H9 (cell line): ENCODE measurements around the gene ARMH3. TPM values are rescaled to one million over a fixed set of nuclear protein-coding genes. Genes with fewer than 3 reads are reported as not detected.

Experiments
- DNase-seq: peaks from one replicate; pipeline ENCODE4 v3.0.0-alpha.2; 2017
- H2AFZ ChIP-seq: one replicate; pipeline ENCODE4 v1.6.1; 2013; ENCODE audit warnings: mild to moderate bottlenecking, low read length, control low read depth, moderate library complexity
- H2AK5ac ChIP-seq: 2 replicates; pipeline ENCODE4 v1.6.1; 2013; ENCODE audit warnings: low read length, control low read depth, mixed read lengths; ENCODE audit not compliant: insufficient read length
- H2BK120ac ChIP-seq: one replicate; pipeline ENCODE4 v1.6.1; 2013; ENCODE audit warnings: low read depth, mild to moderate bottlenecking, low read length, control low read depth, inconsistent platforms; ENCODE audit not compliant: poor library complexity, severe bottlenecking
- H2BK12ac ChIP-seq: 2 replicates; pipeline ENCODE4 v1.6.1; 2013; ENCODE audit warnings: low read length, control low read depth, mixed read lengths, low read depth; ENCODE audit not compliant: insufficient read length
- H2BK15ac ChIP-seq: 2 replicates; pipeline ENCODE4 v1.6.1; 2013; ENCODE audit warnings: low read depth, low read length, control low read depth
- H2BK20ac ChIP-seq: one replicate; pipeline ENCODE4 v1.6.1; 2013; ENCODE audit warnings: low read depth, mild to moderate bottlenecking, low read length, control low read depth, inconsistent platforms; ENCODE audit not compliant: poor library complexity, severe bottlenecking
- H2BK5ac ChIP-seq: 2 replicates; pipeline ENCODE4 v1.6.1; 2013; ENCODE audit warnings: low read length, control low read depth, mixed read lengths; ENCODE audit not compliant: insufficient read length
- H3K14ac ChIP-seq: 2 replicates; pipeline ENCODE4 v1.6.1; 2013; ENCODE audit warnings: low read length, control low read depth; ENCODE audit not compliant: insufficient read depth
- H3K18ac ChIP-seq: 2 replicates; pipeline ENCODE4 v1.6.1; 2013; ENCODE audit warnings: low read depth, mild to moderate bottlenecking, mixed read lengths, low read length, control low read depth; ENCODE audit not compliant: insufficient read length
- H3K23ac ChIP-seq: 2 replicates; pipeline ENCODE4 v1.6.1; 2013; ENCODE audit warnings: low read length, control low read depth, mixed read lengths, low read depth; ENCODE audit not compliant: insufficient read length
- H3K23me2 ChIP-seq: 2 replicates; pipeline ENCODE4 v1.6.1; 2013; ENCODE audit warnings: low read depth, mild to moderate bottlenecking, mixed read lengths, low read length, control low read depth; ENCODE audit not compliant: insufficient read length, poor library complexity, severe bottlenecking
- H3K27ac ChIP-seq: 2 replicates; pipeline ENCODE4 v1.5.1; 2013; ENCODE audit warnings: low read length, control low read depth, mixed read lengths, low read depth; ENCODE audit not compliant: insufficient read length
- H3K27me3 ChIP-seq: 2 replicates; pipeline ENCODE4 v1.6.1; 2013; ENCODE audit warnings: low read length, control low read depth, inconsistent platforms; ENCODE audit not compliant: insufficient read depth
- H3K4ac ChIP-seq: 2 replicates; pipeline ENCODE4 v1.6.1; 2013; ENCODE audit warnings: low read depth, mild to moderate bottlenecking, control low read depth, inconsistent platforms, low read length, moderate library complexity
- H3K4me1 ChIP-seq: 2 replicates; pipeline ENCODE4 v1.6.1; 2013; ENCODE audit warnings: low read length, control low read depth, inconsistent platforms; ENCODE audit not compliant: insufficient read depth
- H3K4me2 ChIP-seq: 2 replicates; pipeline ENCODE4 v1.6.1; 2013; ENCODE audit warnings: low read length, control low read depth, mixed read lengths; ENCODE audit not compliant: insufficient read length, insufficient read depth
- H3K56ac ChIP-seq: 2 replicates; pipeline ENCODE4 v1.6.1; 2013; ENCODE audit warnings: low read depth, mild to moderate bottlenecking, mixed read lengths, low read length, control low read depth; ENCODE audit not compliant: insufficient read length
- H3K79me1 ChIP-seq: 2 replicates; pipeline ENCODE4 v1.6.1; 2013; ENCODE audit warnings: low read depth, mild to moderate bottlenecking, moderate library complexity, low read length, control low read depth, inconsistent platforms; ENCODE audit not compliant: insufficient read depth, poor library complexity, severe bottlenecking
- H3K79me2 ChIP-seq: 2 replicates; pipeline ENCODE4 v1.6.1; 2013; ENCODE audit warnings: low read length, control low read depth, inconsistent platforms; ENCODE audit not compliant: insufficient read depth
- H3K9ac ChIP-seq: 2 replicates; pipeline ENCODE4 v1.6.1; 2013; ENCODE audit warnings: low read length, control low read depth, mixed read lengths; ENCODE audit not compliant: insufficient read length; ENCODE audit errors: extremely low read depth
- H3K9me3 ChIP-seq: one replicate; pipeline ENCODE4 v1.6.1; 2013; ENCODE audit warnings: low read depth, low read length, inconsistent platforms; ENCODE audit not compliant: control insufficient read depth
- H3T11ph ChIP-seq: one replicate; pipeline ENCODE4 v1.6.1; 2013; ENCODE audit warnings: mild to moderate bottlenecking, low read length, control low read depth, inconsistent platforms
- H4K20me1 ChIP-seq: one replicate; pipeline ENCODE4 v1.6.1; 2013; ENCODE audit not compliant: control insufficient read depth, insufficient read length, insufficient read depth
- H4K5ac ChIP-seq: 2 replicates; pipeline ENCODE4 v1.6.1; 2013; ENCODE audit warnings: low read depth, mild to moderate bottlenecking, mixed read lengths, low read length, control low read depth; ENCODE audit not compliant: insufficient read length
- H4K8ac ChIP-seq: replicated peaks from 2 replicates; pipeline ENCODE4 v1.6.1; 2013; ENCODE audit warnings: low read length, control low read depth, mixed read lengths, low read depth; ENCODE audit not compliant: insufficient read length
- H4K91ac ChIP-seq: 2 replicates; pipeline ENCODE4 v1.6.1; 2013; ENCODE audit warnings: low read depth, mild to moderate bottlenecking, moderate library complexity, mixed read lengths, low read length, control low read depth; ENCODE audit not compliant: insufficient read length
- H3K27ac Mint-ChIP-seq, 3 experiments: 2 replicates in 2 of 3; 3 replicates in 1 of 3; pipeline ENCODE4 v1.8.0; 2020 to 2021; ENCODE audit warnings: mixed read lengths in 3 of 3, mild to moderate bottlenecking in 1 of 3, moderate library complexity in 1 of 3
- H3K27me3 Mint-ChIP-seq: 2 replicates; pipeline ENCODE4 v1.8.0; 2021; ENCODE audit warnings: low read depth, mild to moderate bottlenecking, moderate library complexity, mixed read lengths
- H3K36me3 Mint-ChIP-seq, 3 experiments: 2 replicates in 2 of 3; 3 replicates in 1 of 3; pipeline ENCODE4 v1.8.0; 2020 to 2021; ENCODE audit warnings: low read depth in 3 of 3, mixed read lengths in 3 of 3; ENCODE audit not compliant: insufficient read depth in 1 of 3
- H3K4me1 Mint-ChIP-seq, 2 experiments: 2 replicates each; pipeline ENCODE4 v1.8.0; 2020; ENCODE audit warnings: mixed read lengths in 2 of 2
- H3K4me3 Mint-ChIP-seq, 2 experiments: 2 replicates in 1 of 2; 3 replicates in 1 of 2; pipeline ENCODE4 v1.8.0; 2020 to 2021; ENCODE audit warnings: mild to moderate bottlenecking in 2 of 2, mixed read lengths in 2 of 2, moderate library complexity in 1 of 2
- H3K9me3 Mint-ChIP-seq, 2 experiments: 2 replicates in 1 of 2; 3 replicates in 1 of 2; pipeline ENCODE4 v1.8.0; 2020; ENCODE audit warnings: mild to moderate bottlenecking in 2 of 2, mixed read lengths in 2 of 2, moderate library complexity in 1 of 2
- CTCF ChIP-seq: fragments of 200-600 bp; sonication (generic); conservative IDR thresholded peaks from 3 replicates; pipeline ENCODE4 v1.8.0; 2021; ENCODE audit warnings: antibody characterized with exemption, mild to moderate bottlenecking
- WGBS: extraction: QIAGEN DNeasy Blood & Tissue Kit; methylation state at CpG from one replicate; pipeline ENCODE4 v1.1.7; 2013; ENCODE audit warnings: missing lambda C conversion rate, low lambda C conversion rate, mixed read lengths; ENCODE audit not compliant: insufficient read length; ENCODE audit errors: extremely low coverage; 5-methylcytosine and 5-hydroxymethylcytosine counted together
- total RNA-seq: library from RNA; stranded (reverse); gene quantifications from 2 replicates; pipeline ENCODE4 v1.2.1, GENCODE V29; 2021

The ARMH3 gene
- total RNA-seq, 1 experiment from 2014 or later: 20.4 TPM

- Mint-ChIP-seq H3K27me3 (no peaks in the 10 kb centered on the region), H3K4me1 (no peaks in the 10 kb centered on the region), H3K9me3 (peaks cover 13 to 17% of the 10 kb centered on the region in 2 experiments), H3K27ac (no peak overlapping the region), H3K36me3 (peaks cover 8 to 19% (median 15%) of the 10 kb centered on the region in 3 experiments), H3K4me3 (no peak overlapping the region)
- Histone ChIP-seq H3K23ac (no peak overlapping the region), H3K9me3 (no peaks in the 10 kb centered on the region), H3K4me2 (no peak overlapping the region), H3K14ac (no peak overlapping the region), H3K79me2 (no peaks in the 10 kb centered on the region), H4K20me1 (no peaks in the 10 kb centered on the region), H4K91ac (no peak overlapping the region), H3K4me1 (no peaks in the 10 kb centered on the region), H2BK15ac (no peak overlapping the region), H3T11ph (no peak overlapping the region), H2BK5ac (no peak overlapping the region), H3K4ac (no peak overlapping the region), H3K27ac (no peak overlapping the region), H2AFZ (no peak overlapping the region), H3K56ac (no peak overlapping the region), H3K18ac (no peak overlapping the region), H2BK12ac (no peak overlapping the region), H3K23me2 (no peaks in the 10 kb centered on the region), H2AK5ac (no peak overlapping the region), H3K27me3 (no peaks in the 10 kb centered on the region), H4K5ac (no peak overlapping the region), H3K9ac (no peak overlapping the region), H2BK120ac (no peak overlapping the region), H2BK20ac (no peak overlapping the region), H3K79me1 (no peaks in the 10 kb centered on the region), H4K8ac (no peak overlapping the region)
- no peak for TF ChIP-seq CTCF
- no peak for DNase-seq
- WGBS: no CpG with 5 or more reads among the region's 1 CpG
Observed at GRCh38 chr10:101857802-101858476, 198.0 kb downstream of the ARMH3 start.
